ENCODE results near the gene GRM4.

GRM4 gene

GRCh38 chr6:34138191-34138590 is 7.7 kb downstream of the GRM4 start:
- no peak overlapping the region for H3K4me3 ChIP-seq (ENCODE audit: low read depth, low read length)
- DNase-seq (ENCODE audit: low read depth), result no peak
- no peak for TF ChIP-seq CTCF (IDR thresholded peaks at IDR 0.05; ENCODE audit: low read depth, low read length, missing control alignments)

- no peak for DNase-seq (ENCODE audit: low read depth)
- no peak overlapping the region for H3K4me3 ChIP-seq (ENCODE audit: low read depth, low read length)
- no peak for TF ChIP-seq CTCF (IDR thresholded peaks at IDR 0.05; ENCODE audit: low read depth, low read length, missing control alignments)
Observed at GRCh38 chr6:34135541-34135940, 10.3 kb downstream of the GRM4 start.

GRCh38 chr6:34132486-34133185 is 13.3 kb downstream of the GRM4 start:
- H3K4me3 ChIP-seq (ENCODE audit: low read depth, low read length), result no peak overlapping the region
- no peak for DNase-seq (ENCODE audit: low read depth)
- no peak for TF ChIP-seq CTCF (IDR thresholded peaks at IDR 0.05; ENCODE audit: low read depth, low read length, missing control alignments)

- H3K4me3 ChIP-seq (ENCODE audit: low read depth, low read length), result no peak overlapping the region
- no peak for DNase-seq (ENCODE audit: low read depth)
- no peak for TF ChIP-seq CTCF (IDR thresholded peaks at IDR 0.05; ENCODE audit: low read depth, low read length, missing control alignments)
Observed at GRCh38 chr6:34131326-34132290, 14.3 kb downstream of the GRM4 start.

GRCh38 chr6:34130862-34131261 is 15.0 kb downstream of the GRM4 start:
- no peak for TF ChIP-seq CTCF (IDR thresholded peaks at IDR 0.05; ENCODE audit: low read depth, low read length, missing control alignments)
- no peak overlapping the region for H3K4me3 ChIP-seq (ENCODE audit: low read depth, low read length)
- DNase-seq (ENCODE audit: low read depth), result no peak

DNA sequence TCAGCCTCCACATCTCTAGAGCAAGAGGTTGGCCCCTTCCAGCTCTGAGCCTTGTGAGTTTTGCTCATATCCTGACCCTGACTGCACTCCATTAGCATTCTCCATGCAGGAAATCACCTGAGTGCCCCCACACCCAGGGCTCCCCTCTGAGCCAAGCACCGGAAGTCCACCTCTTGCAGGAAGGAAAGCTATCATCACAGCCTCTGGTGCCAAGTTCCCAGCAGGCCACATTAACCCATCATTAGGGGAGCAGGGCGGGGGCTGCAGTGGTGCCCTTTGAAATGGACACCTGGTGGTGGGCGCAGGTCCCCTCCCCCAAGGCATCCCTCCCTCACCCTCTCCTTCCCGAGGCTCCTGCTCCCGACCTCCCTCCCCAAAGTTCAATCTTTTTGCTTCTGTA is 16.1 kb downstream of the GRM4 start:
- no peak for DNase-seq (ENCODE audit: low read depth)

More for the DNA sequence above, 16.1 kb downstream of the GRM4 start:
- no peak for TF ChIP-seq CTCF (IDR thresholded peaks at IDR 0.05; ENCODE audit: low read depth, low read length, missing control alignments)
- H3K4me3 ChIP-seq (ENCODE audit: low read depth, low read length), result no peak overlapping the region
